Tibial nerve (tissue), 4 donors: ENCODE results near the gene MITF. TPM values are rescaled to one million over a fixed set of nuclear protein-coding genes. Genes with fewer than 3 reads are reported as not detected.

Source experiments
- DNase-seq, 2 donors: peaks; one replicate each; pipeline ENCODE4 v3.0.0-alpha.2; 2019; ENCODE audit warnings: low spot score in 2 of 2
- H3K27ac ChIP-seq, 4 donors: fragments of 200-600 bp; sonication (generic) in 3 of 4; one replicate each; pipeline ENCODE4 v1.5.1; 2017 to 2019; ENCODE audit warnings: mild to moderate bottlenecking in 1 of 4
- H3K27me3 ChIP-seq, 2 donors: fragments of 200-600 bp; sonication (generic) in 1 of 2; one replicate each; pipeline versions ENCODE4 v1.5.1 to v1.6.0; 2017 to 2019
- H3K36me3 ChIP-seq, 3 donors: fragments of 200-600 bp; sonication (generic); one replicate each; pipeline ENCODE4 v1.5.1; 2018 to 2019
- H3K4me1 ChIP-seq, 4 donors: fragments of 200-600 bp; sonication (generic) in 3 of 4; one replicate each; pipeline ENCODE4 v1.5.1; 2017 to 2019
- H3K4me3 ChIP-seq, 4 donors: fragments of 200-600 bp; sonication (generic) in 3 of 4; one replicate each; pipeline ENCODE4 v1.5.1; 2017 to 2019; ENCODE audit warnings: mild to moderate bottlenecking in 1 of 4, moderate library complexity in 1 of 4
- H3K9me3 ChIP-seq, 4 donors: fragments of 200-600 bp; sonication (generic) in 3 of 4; one replicate each; pipeline ENCODE4 v1.5.1; 2017 to 2019
- CTCF ChIP-seq, 5 experiments: fragments of 200-600 bp in 3 of 5; fragments of 450-650 bp in 2 of 5; sonication (generic) in 3 of 5; IDR thresholded peaks; one replicate each; pipeline ENCODE4 v1.5.1; 2016 to 2019; ENCODE audit warnings: antibody characterized with exemption in 5 of 5, mild to moderate bottlenecking in 3 of 5, moderate library complexity in 2 of 5
- EP300 ChIP-seq, 2 donors: sonication (generic); formaldehyde crosslinking; IDR thresholded peaks; one replicate each; pipeline ENCODE4 v1.6.1; 2017; ENCODE audit warnings: antibody characterized with exemption in 2 of 2, mild to moderate bottlenecking in 1 of 2
- POLR2A ChIP-seq, 2 donors: fragments of 450-650 bp; IDR thresholded peaks; one replicate each; pipeline ENCODE4 v1.6.1; 2017; ENCODE audit warnings: antibody characterized with exemption in 2 of 2, mild to moderate bottlenecking in 2 of 2, moderate library complexity in 2 of 2
- WGBS, 2 donors: methylation state at CpG; one replicate each; pipeline ENCODE4 v1.1.5; 2018; 5-methylcytosine and 5-hydroxymethylcytosine counted together
- total RNA-seq, 4 donors: library from RNA; depleted of rRNA; stranded (reverse); fragments of >200 nt; gene quantifications; one replicate each; pipeline ENCODE4 v1.1.0, GENCODE V29; 2016

The MITF gene
- total RNA-seq, 4 donors from 2014 or later: 10.3 to 26.9 (median 15.5) TPM

GRCh38 chr3:69770219-69770618, 31.0 kb downstream of the MITF start:
- no peak overlapping the region for H3K4me3 ChIP-seq
- no peak for TF ChIP-seq CTCF (IDR thresholded peaks at IDR 0.05)
- TF ChIP-seq EP300 (IDR thresholded peaks at IDR 0.05): no peak
- TF ChIP-seq POLR2A (IDR thresholded peaks at IDR 0.05): no peak
- peaks cover 0 to 15% (median under 1%) of the 10 kb centered on the region in 4 donors for H3K4me1 ChIP-seq
- no peaks in the 10 kb centered on the region for H3K27me3 ChIP-seq
- no peaks in the 10 kb centered on the region for H3K36me3 ChIP-seq
- no peaks in the 10 kb centered on the region for H3K9me3 ChIP-seq
- H3K27ac ChIP-seq: no peak overlapping the region
- no peak for DNase-seq

- TF ChIP-seq EP300 (IDR thresholded peaks at IDR 0.05) (no peak), CTCF (IDR thresholded peaks at IDR 0.05) (no peak), POLR2A (IDR thresholded peaks at IDR 0.05) (no peak)
- Histone ChIP-seq H3K4me1 (peaks cover 0 to 14% (median 0%) of the 10 kb centered on the region in 4 donors), H3K27ac (no peak overlapping the region), H3K36me3 (no peaks in the 10 kb centered on the region), H3K27me3 (no peaks in the 10 kb centered on the region), H3K9me3 (no peaks in the 10 kb centered on the region), H3K4me3 (no peak overlapping the region)
- WGBS, 2 donors: 74 to 81% methylated on average over 6 of the region's 6 CpGs
- no peak for DNase-seq
Measured at GRCh38 chr3:69770976-69771634, 31.8 kb downstream of the MITF start.

- peaks cover 0 to 25% (median 0%) of the 10 kb centered on the region in 4 donors for H3K4me1 ChIP-seq
- H3K27ac ChIP-seq: no peak overlapping the region
- no peak overlapping the region for H3K4me3 ChIP-seq
- TF ChIP-seq POLR2A (IDR thresholded peaks at IDR 0.05) (no peak), EP300 (IDR thresholded peaks at IDR 0.05) (no peak), CTCF (IDR thresholded peaks at IDR 0.05) (no peak)
- H3K36me3 ChIP-seq: no peaks in the 10 kb centered on the region
- no peak for DNase-seq
- H3K27me3 ChIP-seq: no peaks in the 10 kb centered on the region
- WGBS, 2 donors: 59 to 79% methylated on average over 2 of the region's 2 CpGs
- no peaks in the 10 kb centered on the region for H3K9me3 ChIP-seq
Measured at GRCh38 chr3:69772152-69772867, 33.0 kb downstream of the MITF start.

- no peak overlapping the region for H3K4me3 ChIP-seq
- no peak overlapping the region for H3K27ac ChIP-seq
- no peaks in the 10 kb centered on the region for H3K9me3 ChIP-seq
- H3K4me1 ChIP-seq: peaks cover 0 to 20% (median 0%) of the 10 kb centered on the region in 4 donors
- no peak for TF ChIP-seq CTCF (IDR thresholded peaks at IDR 0.05)
- no peak for TF ChIP-seq EP300 (IDR thresholded peaks at IDR 0.05)
- TF ChIP-seq POLR2A (IDR thresholded peaks at IDR 0.05): no peak
- WGBS, 2 donors: 90 to 93% methylated on average over 1 of the region's 1 CpG
- DNase-seq: peak; percentile 15 to 44
- H3K27me3 ChIP-seq: no peaks in the 10 kb centered on the region
- no peaks in the 10 kb centered on the region for H3K36me3 ChIP-seq
Measured at GRCh38 chr3:69774029-69774428, 34.8 kb downstream of the MITF start.

GRCh38 chr3:69775751-69776150, 36.5 kb downstream of the MITF start:
- Histone ChIP-seq H3K27ac (no peak overlapping the region), H3K36me3 (no peaks in the 10 kb centered on the region), H3K4me1 (peaks cover 0 to 20% (median 0%) of the 10 kb centered on the region in 4 donors), H3K4me3 (no peak overlapping the region), H3K27me3 (no peaks in the 10 kb centered on the region), H3K9me3 (no peaks in the 10 kb centered on the region)
- TF ChIP-seq EP300 (IDR thresholded peaks at IDR 0.05): no peak
- TF ChIP-seq CTCF (IDR thresholded peaks at IDR 0.05): no peak
- no peak for TF ChIP-seq POLR2A (IDR thresholded peaks at IDR 0.05)
- WGBS, 2 donors: 60 to 63% methylated on average over 3 of the region's 3 CpGs
- no peak for DNase-seq
